K562 (cell line): ENCODE results near the gene ELAVL3. TPM values are rescaled to one million over a fixed set of nuclear protein-coding genes. Genes with fewer than 3 reads are reported as not detected.
"Not testable (repeated sequence)": the region's sequence is repeated elsewhere in the genome, so short reads cannot be mapped to it uniquely, and the experiment has no call there.

Experiments used
- ATAC-seq: fragments of 200-7000 bp; cut with Tn5 transposase; 3 replicates; pipeline ENCODE4 v1.9.1; 2020; ENCODE audit warnings: moderate library complexity
- BruUV-seq: library from RNA; stranded (reverse); fragments of 400-500 nt; replicated peaks from 2 replicates; lab custom pipeline; 2021; lab: Mats Ljungman, UMichigan
- CTCF ChIA-PET: fragments of 300-600 bp; formaldehyde crosslinking; extraction: SDS; loops from one replicate; lab custom pipeline; 2021; ENCODE audit warnings: low intra/inter-chr PET ratio; lab: Yijun Ruan, JAX
- POLR2A ChIA-PET: fragments of 300-600, 350-650 bp; sonication (Branson Sonifier 250); formaldehyde crosslinking; extraction: SDS; loops from one replicate; lab custom pipeline; 2021; ENCODE audit warnings: antibody characterized with exemption, inconsistent platforms; lab: Yijun Ruan, JAX
- DNase-seq, 4 experiments: peaks; one replicate each; pipeline versions ENCODE4 v3.0.0 to v3.0.0-alpha.2; 2011 to 2018; ENCODE audit warnings: low spot score in 3 of 4, mixed read lengths in 3 of 4; ENCODE audit errors: extremely low read depth in 1 of 4
- FAIRE-seq: peaks from 2 replicates; lab custom pipeline; 2011; peaks lifted over from hg19 to GRCh38; lab: Jason Lieb, UNC
- H2AFZ ChIP-seq: 2 replicates; pipeline ENCODE4 v1.6.0; 2011; ENCODE audit warnings: low read depth, low read length, control low read depth, inconsistent platforms
- H3K27ac ChIP-seq: fragments of 200-600 bp; 3 replicates; pipeline ENCODE4 v1.8.0; 2011; ENCODE audit warnings: low read depth, mild to moderate bottlenecking, control low read depth, inconsistent platforms, low read length, moderate library complexity, mixed read lengths; ENCODE audit errors: extremely low read depth
- H3K27me3 ChIP-seq, 2 experiments: fragments of 300-600 bp in 1 of 2; 2 replicates in 1 of 2; 3 replicates in 1 of 2; pipeline versions ENCODE4 v1.6.0 to v1.8.0; 2011; ENCODE audit warnings: inconsistent platforms in 2 of 2, low read length in 2 of 2, mild to moderate bottlenecking in 1 of 2, mixed read lengths in 1 of 2, moderate library complexity in 1 of 2; ENCODE audit not compliant: control insufficient read depth in 2 of 2, insufficient read depth in 2 of 2
- H3K36me3 ChIP-seq: fragments of 300-600 bp; 3 replicates; pipeline ENCODE4 v1.8.0; 2011; ENCODE audit warnings: mild to moderate bottlenecking, low read length, inconsistent platforms; ENCODE audit not compliant: control insufficient read depth, insufficient read depth
- H3K4me1 ChIP-seq, 2 experiments: fragments of 200-600 bp in 1 of 2; replicated peaks in 1 of 2; 2 replicates in 1 of 2; 3 replicates in 1 of 2; pipeline versions ENCODE4 v1.5.1 to v1.8.0; 2011; ENCODE audit warnings: inconsistent platforms in 2 of 2, low read length in 2 of 2, mild to moderate bottlenecking in 1 of 2, mixed read lengths in 1 of 2, moderate library complexity in 1 of 2; ENCODE audit not compliant: control insufficient read depth in 2 of 2, insufficient read depth in 2 of 2
- H3K4me2 ChIP-seq: 2 replicates; pipeline ENCODE4 v1.6.1; 2011; ENCODE audit warnings: low read length, control low read depth, inconsistent platforms, mixed read lengths; ENCODE audit not compliant: insufficient read depth
- H3K4me3 ChIP-seq: fragments of 200-600 bp; sonication (generic), shearing (Covaris generic); 2 replicates; pipeline ENCODE4 v1.5.1; 2016; ENCODE audit warnings: control low read depth, inconsistent platforms
- H3K79me2 ChIP-seq: fragments of 200-600 bp; 3 replicates; pipeline ENCODE4 v1.8.0; 2011; ENCODE audit warnings: low read length, inconsistent platforms; ENCODE audit not compliant: control insufficient read depth, insufficient read depth
- H3K9ac ChIP-seq, 2 experiments: 2 replicates each; pipeline versions ENCODE4 v1.6.0 to v1.6.1; 2011; ENCODE audit warnings: low read depth in 2 of 2, low read length in 2 of 2, control low read depth in 1 of 2, inconsistent platforms in 1 of 2, mild to moderate bottlenecking in 1 of 2, mixed read lengths in 1 of 2; ENCODE audit not compliant: insufficient read depth in 1 of 2
- H3K9me1 ChIP-seq: one replicate; pipeline ENCODE4 v1.6.0; 2011; ENCODE audit warnings: inconsistent platforms, mild to moderate bottlenecking, low read length, moderate library complexity; ENCODE audit not compliant: control insufficient read depth, insufficient read depth
- H3K9me3 ChIP-seq: replicated peaks from 2 replicates; pipeline ENCODE4 v1.5.1; 2011; ENCODE audit warnings: low read depth, low read length, inconsistent platforms; ENCODE audit not compliant: control insufficient read depth, insufficient read depth
- H4K20me1 ChIP-seq: replicated peaks from 2 replicates; pipeline ENCODE4 v1.6.1; 2011; ENCODE audit warnings: low read length, inconsistent platforms, mixed read lengths; ENCODE audit not compliant: control insufficient read depth, insufficient read depth
- KDM1A ChIP-seq, 2 experiments: fragments of 450-650 bp; IDR thresholded peaks; 2 replicates each; pipeline ENCODE4 v1.6.1; 2016; ENCODE audit warnings: mild to moderate bottlenecking in 2 of 2
- NR4A1 ChIP-seq, 2 experiments: fragments of 250-450 bp in 1 of 2; fragments of 450-650 bp in 1 of 2; sonication (Bioruptor Pico) in 1 of 2; IDR thresholded peaks; 2 replicates each; pipeline versions ENCODE4 v1.4.0 to v1.6.1; 2016 to 2020; ENCODE audit warnings: mild to moderate bottlenecking in 2 of 2, missing compliant biosample characterization in 1 of 2, missing genetic modification characterization in 1 of 2, moderate library complexity in 1 of 2
- ZNF121 ChIP-seq: sonication (generic); formaldehyde crosslinking; conservative IDR thresholded peaks from 2 replicates; pipeline ENCODE4 v1.8.0; 2022; ENCODE audit warnings: missing genetic modification reagents
- WGBS: fragments of 100-300 bp; shearing (Covaris generic); methylation state at CpG from one replicate; pipeline ENCODE4 v1.1.6; 2016; ENCODE audit warnings: low coverage, mixed read lengths; ENCODE audit not compliant: insufficient coverage; ENCODE audit errors: missing lambda C conversion rate; 5-methylcytosine and 5-hydroxymethylcytosine counted together
- in situ Hi-C: fragments of 300-500 bp; cut with MboI; formaldehyde crosslinking; loops from 4 replicates; pipeline ENCODE4 v1.15.0; 2018; ENCODE audit warnings: inconsistent platforms, mixed read lengths
- intact Hi-C: fragments of 100-400 bp; cut with micrococcal nuclease; formaldehyde crosslinking; loops from 2 replicates; pipeline ENCODE4 v1.14.2; 2022
- polyA plus RNA-seq, 8 experiments: library from polyadenylated mRNA; depleted of rRNA in 4 of 8; stranded (reverse) in 5 of 8; unstranded in 3 of 8; fragments of >200 nt; fragmentation: Nextera tagmentation in 2 of 8; fragmentation: Illumina TruSeq in 1 of 8; extraction: Ambion mirVana in 2 of 8; extraction: Trizol in 1 of 8; gene quantifications; 2 replicates each; pipeline versions ENCODE4 v1.2.1 to v1.2.3, GENCODE V29; 2011 to 2014; ENCODE audit warnings: inconsistent platforms in 1 of 8, missing spikeins in 1 of 8
- total RNA-seq, 7 experiments: library from RNA; depleted of rRNA in 6 of 7; stranded (reverse); fragments of >200 nt in 6 of 7; fragmentation: Illumina TruSeq in 2 of 7; extraction: Trizol in 2 of 7; gene quantifications; 2 replicates each; pipeline versions ENCODE4 v1.2.1 to v1.2.3, GENCODE V29; 2011 to 2021; ENCODE audit warnings: low replicate concordance in 1 of 7

Gene ELAVL3
- total and polyA plus RNA-seq, 9 of the 15 experiments (the other 6 are each of a cell fraction or from before 2014, with no cell fraction given), result not detected

DNA sequence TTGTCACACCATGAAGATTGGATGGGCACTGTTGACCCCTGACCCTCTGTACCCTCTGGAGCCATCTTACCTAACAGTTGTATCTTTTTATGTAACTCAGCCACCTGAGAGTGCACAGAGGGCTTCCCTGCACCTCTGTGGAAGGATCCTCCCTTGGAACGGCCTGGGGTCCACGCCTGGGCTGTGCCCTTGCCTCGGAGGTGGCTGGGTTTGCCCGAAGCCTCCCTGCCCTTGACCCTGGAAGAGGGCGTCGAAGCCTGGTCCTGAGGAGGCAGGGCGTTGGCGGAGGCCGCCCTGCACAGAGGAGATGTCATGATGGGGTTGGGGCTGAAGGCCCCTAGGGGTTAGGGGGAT is 46.2 kb downstream of the ELAVL3 start (continued):
- TF ChIP-seq NR4A1 (CRISPR knock-in tag; IDR thresholded peaks at IDR 0.05) (peak; percentile 75; the same call in 1 of the 2 replicates), NR4A1 (tag; IDR thresholded peaks at IDR 0.05) (no peak)

DNA sequence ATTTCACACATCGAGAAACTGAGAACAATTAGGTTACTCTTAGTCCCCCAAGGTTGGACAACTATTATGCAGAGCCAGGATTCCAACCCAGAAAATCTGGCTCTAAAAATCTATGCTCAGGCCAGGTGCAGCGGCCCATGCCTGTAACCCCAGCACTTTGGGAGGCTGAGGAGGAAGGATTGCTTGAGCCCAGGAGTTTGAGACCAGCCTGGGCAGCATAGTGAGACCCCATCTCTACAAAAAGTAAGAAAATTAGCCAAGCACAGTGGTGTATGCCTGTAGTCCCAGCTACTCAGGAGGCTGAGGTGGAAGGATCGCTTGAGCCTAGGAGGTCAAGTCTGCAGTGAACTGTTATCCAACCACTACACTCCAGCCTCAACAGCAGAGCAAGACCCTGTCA is 47.3 kb downstream of the ELAVL3 start:
- TF ChIP-seq ZNF121 (CRISPR knock-in tag) (peak; percentile 80), KDM1A (IDR thresholded peaks at IDR 0.05) (0 out of 4 replicates have a peak, but pooled peaks of 1 of the 2 experiments have one; percentile 16)
- H3K9ac ChIP-seq, BruUV-seq, in situ Hi-C loops, H3K9me1 ChIP-seq, H3K9me3 ChIP-seq, DNase-seq, ATAC-seq, H3K27ac ChIP-seq, CTCF ChIA-PET, H2AFZ ChIP-seq, H4K20me1 ChIP-seq, H3K27me3 ChIP-seq, H3K4me2 ChIP-seq, intact Hi-C loops, FAIRE-seq, H3K4me3 ChIP-seq: not testable (repeated sequence)
- POLR2A ChIA-PET, result interaction anchor here (1.2 kb wide), 1 partner anchor 9 kb away, joined by 3 read pairs; no protein-coding TSS in a partner anchor
- Histone ChIP-seq H3K36me3 (peaks cover 22% of the 10 kb centered on the region), H3K4me1 (peaks cover 11 to 22% of the 10 kb centered on the region in 2 experiments; a peak in 4 of 5 replicates), H3K79me2 (peaks cover 20% of the 10 kb centered on the region)
- 80% methylated on average over 3 of the region's 3 CpGs for WGBS
